ENCODE measurements around the gene TRPC3.
A peak's percentile ranks its signal among the peaks of the same experiment; 100 is the strongest.

TRPC3 gene

DNA sequence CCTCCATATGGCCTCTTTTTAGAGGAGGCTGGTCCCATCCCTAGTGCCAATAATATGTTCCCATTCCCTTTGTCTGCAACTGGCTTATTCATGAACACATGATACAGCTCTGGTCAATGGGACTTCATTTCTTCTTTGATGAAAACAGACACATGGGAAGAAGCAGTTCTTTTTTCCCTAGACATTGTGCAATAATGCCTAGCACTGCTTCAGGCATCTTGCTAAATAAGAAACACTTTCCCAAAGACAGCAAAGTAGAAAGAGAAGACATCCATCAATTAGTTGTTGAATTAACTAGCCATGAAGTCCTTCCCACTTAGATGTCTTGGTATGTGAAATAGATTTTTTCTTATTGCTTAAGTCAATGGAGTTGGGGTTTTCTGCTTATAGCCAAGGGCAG is 40.1 kb upstream of the TRPC3 start:
- H3K4me2 ChIP-seq (ENCODE audit: low read length, poor library complexity, severe bottlenecking), result no peak overlapping the region
- H2BK120ac ChIP-seq (ENCODE audit: low read depth, low read length), result no peak overlapping the region
- H3K23ac ChIP-seq (ENCODE audit: low read length in 2 of 2), result no peak overlapping the region
- H3K27me3 ChIP-seq (ENCODE audit: control insufficient read depth in 1 of 2, insufficient read depth in 1 of 2, low read length in 2 of 2), result peaks cover 0 to 18% of the 10 kb centered on the region in 2 experiments
- no peaks in the 10 kb centered on the region for H3K9me3 ChIP-seq (ENCODE audit: control insufficient read depth, low read length)
- no peak overlapping the region for H2BK5ac ChIP-seq (ENCODE audit: low read depth, low read length, poor library complexity, severe bottlenecking)
- no peaks in the 10 kb centered on the region for H3K79me1 ChIP-seq (replicated peaks; ENCODE audit: low read length, poor library complexity, severe bottlenecking)
- no peak overlapping the region for H3K18ac ChIP-seq (ENCODE audit: low read depth in 1 of 2, low read length in 2 of 2)
- no peak overlapping the region for H4K91ac ChIP-seq (ENCODE audit: low read length)
- H3K27ac ChIP-seq (ENCODE audit: low read length, poor library complexity, severe bottlenecking), result no peak overlapping the region
- no peak overlapping the region for H3K9ac ChIP-seq (ENCODE audit: low read length)
- peak; percentile 47 for DNase-seq
- H3K4me3 ChIP-seq (ENCODE audit: insufficient read depth in 1 of 2, low read depth in 1 of 2, low read length in 2 of 2), result no peak overlapping the region
- H4K8ac ChIP-seq (ENCODE audit: low read length), result no peak overlapping the region
- H2BK12ac ChIP-seq (ENCODE audit: low read length in 2 of 2), result no peak overlapping the region
- no peak overlapping the region for H2BK15ac ChIP-seq (ENCODE audit: low read depth, poor library complexity, severe bottlenecking)
- no peak overlapping the region for H3K4ac ChIP-seq (ENCODE audit: low read depth in 1 of 2, low read length in 2 of 2)
- H3K4me1 ChIP-seq (ENCODE audit: control insufficient read depth, insufficient read depth, low read depth, low read length), result no peaks in the 10 kb centered on the region
- no peak overlapping the region for H2AK5ac ChIP-seq (ENCODE audit: low read length, severe bottlenecking)
- H2AFZ ChIP-seq (ENCODE audit: low read depth, low read length), result no peak overlapping the region
- H3K36me3 ChIP-seq (ENCODE audit: control insufficient read depth in 1 of 2, insufficient read depth in 2 of 2, low read depth in 1 of 2, low read length in 2 of 2), result no peaks in the 10 kb centered on the region
- H3K14ac ChIP-seq (ENCODE audit: low read length in 2 of 2), result no peak overlapping the region

- WGBS, result 86% methylated on average over 5 of the region's 6 CpGs
- H2AK5ac ChIP-seq (ENCODE audit: low read length, severe bottlenecking), result no peak overlapping the region
- H2BK12ac ChIP-seq (ENCODE audit: low read length in 2 of 2), result no peak overlapping the region
- H2BK5ac ChIP-seq (ENCODE audit: low read depth, low read length, poor library complexity, severe bottlenecking), result no peak overlapping the region
- H3K36me3 ChIP-seq (ENCODE audit: control insufficient read depth in 1 of 2, insufficient read depth in 2 of 2, low read depth in 1 of 2, low read length in 2 of 2), result no peaks in the 10 kb centered on the region
- H2BK15ac ChIP-seq (ENCODE audit: low read depth, poor library complexity, severe bottlenecking), result no peak overlapping the region
- no peak overlapping the region for H3K4me2 ChIP-seq (ENCODE audit: low read length, poor library complexity, severe bottlenecking)
- no peaks in the 10 kb centered on the region for H3K9me3 ChIP-seq (ENCODE audit: control insufficient read depth, low read length)
- no peak overlapping the region for H3K4ac ChIP-seq (ENCODE audit: low read depth in 1 of 2, low read length in 2 of 2)
- no peak overlapping the region for H2BK120ac ChIP-seq (ENCODE audit: low read depth, low read length)
- H4K91ac ChIP-seq (ENCODE audit: low read length), result no peak overlapping the region
- no peak overlapping the region for H3K9ac ChIP-seq (ENCODE audit: low read length)
- H2AFZ ChIP-seq (ENCODE audit: low read depth, low read length), result peak overlapping the region; percentile 42
- H3K18ac ChIP-seq (ENCODE audit: low read depth in 1 of 2, low read length in 2 of 2), result no peak overlapping the region
- no peak overlapping the region for H4K8ac ChIP-seq (ENCODE audit: low read length)
- H3K27ac ChIP-seq (ENCODE audit: low read length, poor library complexity, severe bottlenecking), result no peak overlapping the region
- no peak for DNase-seq
- no peaks in the 10 kb centered on the region for H3K79me1 ChIP-seq (replicated peaks; ENCODE audit: low read length, poor library complexity, severe bottlenecking)
- H3K4me3 ChIP-seq (ENCODE audit: insufficient read depth in 1 of 2, low read depth in 1 of 2, low read length in 2 of 2), result no peak overlapping the region
- H3K14ac ChIP-seq (ENCODE audit: low read length in 2 of 2), result no peak overlapping the region
- H3K4me1 ChIP-seq (ENCODE audit: control insufficient read depth, insufficient read depth, low read depth, low read length), result no peaks in the 10 kb centered on the region
- H3K23ac ChIP-seq (ENCODE audit: low read length in 2 of 2), result no peak overlapping the region
- H3K27me3 ChIP-seq (ENCODE audit: control insufficient read depth in 1 of 2, insufficient read depth in 1 of 2, low read length in 2 of 2), result peaks cover 0 to 16% of the 10 kb centered on the region in 2 experiments
These were observed 38.6 kb upstream of the TRPC3 start for GRCh38 chr4:121990489-121990888.

GRCh38 chr4:121989715-121990114 is 37.9 kb upstream of the TRPC3 start:
- 75% methylated on average over 8 of the region's 10 CpGs for WGBS
- H3K14ac ChIP-seq (ENCODE audit: low read length in 2 of 2), result no peak overlapping the region
- H3K4ac ChIP-seq (ENCODE audit: low read depth in 1 of 2, low read length in 2 of 2), result no peak overlapping the region
- no peak overlapping the region for H2AFZ ChIP-seq (ENCODE audit: low read depth, low read length)
- no peak overlapping the region for H4K8ac ChIP-seq (ENCODE audit: low read length)
- no peak overlapping the region for H2BK120ac ChIP-seq (ENCODE audit: low read depth, low read length)
- no peaks in the 10 kb centered on the region for H3K9me3 ChIP-seq (ENCODE audit: control insufficient read depth, low read length)
- no peaks in the 10 kb centered on the region for H3K36me3 ChIP-seq (ENCODE audit: control insufficient read depth in 1 of 2, insufficient read depth in 2 of 2, low read depth in 1 of 2, low read length in 2 of 2)
- H2BK5ac ChIP-seq (ENCODE audit: low read depth, low read length, poor library complexity, severe bottlenecking), result no peak overlapping the region
- no peak overlapping the region for H2BK12ac ChIP-seq (ENCODE audit: low read length in 2 of 2)
- no peak overlapping the region for H3K18ac ChIP-seq (ENCODE audit: low read depth in 1 of 2, low read length in 2 of 2)
- H2BK15ac ChIP-seq (ENCODE audit: low read depth, poor library complexity, severe bottlenecking), result no peak overlapping the region
- no peaks in the 10 kb centered on the region for H3K4me1 ChIP-seq (ENCODE audit: control insufficient read depth, insufficient read depth, low read depth, low read length)
- H2AK5ac ChIP-seq (ENCODE audit: low read length, severe bottlenecking), result no peak overlapping the region
- no peak overlapping the region for H3K27ac ChIP-seq (ENCODE audit: low read length, poor library complexity, severe bottlenecking)
- no peak overlapping the region for H3K9ac ChIP-seq (ENCODE audit: low read length)
- H3K23ac ChIP-seq (ENCODE audit: low read length in 2 of 2), result no peak overlapping the region
- no peak overlapping the region for H4K91ac ChIP-seq (ENCODE audit: low read length)
- DNase-seq, result no peak
- H3K79me1 ChIP-seq (replicated peaks; ENCODE audit: low read length, poor library complexity, severe bottlenecking), result no peaks in the 10 kb centered on the region
- H3K4me2 ChIP-seq (ENCODE audit: low read length, poor library complexity, severe bottlenecking), result no peak overlapping the region
- no peak overlapping the region for H3K4me3 ChIP-seq (ENCODE audit: insufficient read depth in 1 of 2, low read depth in 1 of 2, low read length in 2 of 2)
- peaks cover 0 to 16% of the 10 kb centered on the region in 2 experiments for H3K27me3 ChIP-seq (ENCODE audit: control insufficient read depth in 1 of 2, insufficient read depth in 1 of 2, low read length in 2 of 2)

DNA sequence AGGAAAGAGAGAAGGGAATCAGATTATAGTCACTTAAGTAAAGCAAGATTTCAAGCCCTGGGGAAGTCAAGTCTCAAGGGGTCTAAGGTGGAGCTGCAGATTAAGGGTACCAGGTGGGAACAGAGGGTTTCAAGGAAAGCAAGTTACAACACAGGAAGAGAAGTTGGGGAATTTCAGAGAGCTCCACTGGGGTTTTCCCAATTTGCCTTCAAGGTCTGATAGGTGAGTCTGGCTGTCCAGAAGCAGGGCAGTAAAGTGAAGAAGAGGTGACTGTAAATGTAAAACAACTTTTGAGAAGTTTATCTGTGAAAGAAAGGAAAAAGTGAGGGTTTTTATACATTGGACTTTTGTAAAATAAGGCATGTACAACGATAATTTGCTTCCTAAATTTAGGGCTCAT is 37.1 kb upstream of the TRPC3 start:
- Histone ChIP-seq H2AFZ (ENCODE audit: low read depth, low read length) (no peak overlapping the region), H2BK15ac (ENCODE audit: low read depth, poor library complexity, severe bottlenecking) (no peak overlapping the region), H3K4me1 (ENCODE audit: control insufficient read depth, insufficient read depth, low read depth, low read length) (no peaks in the 10 kb centered on the region), H3K79me1 (replicated peaks; ENCODE audit: low read length, poor library complexity, severe bottlenecking) (no peaks in the 10 kb centered on the region), H3K9me3 (ENCODE audit: control insufficient read depth, low read length) (no peaks in the 10 kb centered on the region), H3K4ac (ENCODE audit: low read depth in 1 of 2, low read length in 2 of 2) (no peak overlapping the region), H2BK120ac (ENCODE audit: low read depth, low read length) (no peak overlapping the region), H3K27ac (ENCODE audit: low read length, poor library complexity, severe bottlenecking) (no peak overlapping the region), H3K27me3 (ENCODE audit: control insufficient read depth in 1 of 2, insufficient read depth in 1 of 2, low read length in 2 of 2) (peaks cover 0 to 16% of the 10 kb centered on the region in 2 experiments), H3K4me3 (ENCODE audit: insufficient read depth in 1 of 2, low read depth in 1 of 2, low read length in 2 of 2) (no peak overlapping the region), H2BK5ac (ENCODE audit: low read depth, low read length, poor library complexity, severe bottlenecking) (no peak overlapping the region), H3K18ac (ENCODE audit: low read depth in 1 of 2, low read length in 2 of 2) (no peak overlapping the region), H3K36me3 (ENCODE audit: control insufficient read depth in 1 of 2, insufficient read depth in 2 of 2, low read depth in 1 of 2, low read length in 2 of 2) (no peaks in the 10 kb centered on the region), H4K91ac (ENCODE audit: low read length) (no peak overlapping the region), H3K4me2 (ENCODE audit: low read length, poor library complexity, severe bottlenecking) (no peak overlapping the region), H3K14ac (ENCODE audit: low read length in 2 of 2) (no peak overlapping the region), H3K9ac (ENCODE audit: low read length) (no peak overlapping the region), H4K8ac (ENCODE audit: low read length) (no peak overlapping the region), H2AK5ac (ENCODE audit: low read length, severe bottlenecking) (no peak overlapping the region), H3K23ac (ENCODE audit: low read length in 2 of 2) (no peak overlapping the region), H2BK12ac (ENCODE audit: low read length in 2 of 2) (no peak overlapping the region)
- 100% methylated on average over 1 of the region's 1 CpG for WGBS
- no peak for DNase-seq

Measured in mesenchymal stem cell (in vitro differentiated cells and primary cell).